Fibroblast of pulmonary artery (primary cell): ENCODE data around the gene KCNJ2.

Source experiments
- DNase-seq: peaks from one replicate; pipeline ENCODE4 v3.0.0-alpha.2; 2010; ENCODE audit warnings: low read depth
- H3K4me3 ChIP-seq: replicated peaks from 2 replicates; pipeline ENCODE4 v1.5.1; 2011; ENCODE audit warnings: low read depth, mild to moderate bottlenecking, control low read depth, low read length, moderate library complexity
- CTCF ChIP-seq: IDR thresholded peaks from 2 replicates; pipeline ENCODE4 v1.5.1; 2011; ENCODE audit warnings: mild to moderate bottlenecking, control low read depth, low read length, inconsistent platforms; ENCODE audit errors: missing control alignments

The KCNJ2 gene

GRCh38 chr17:70137451-70138230 is 31.7 kb upstream of the KCNJ2 start:
- peak overlapping the region; percentile 45 for H3K4me3 ChIP-seq
- peak; percentile 96 for DNase-seq
- no peak for TF ChIP-seq CTCF

DNA sequence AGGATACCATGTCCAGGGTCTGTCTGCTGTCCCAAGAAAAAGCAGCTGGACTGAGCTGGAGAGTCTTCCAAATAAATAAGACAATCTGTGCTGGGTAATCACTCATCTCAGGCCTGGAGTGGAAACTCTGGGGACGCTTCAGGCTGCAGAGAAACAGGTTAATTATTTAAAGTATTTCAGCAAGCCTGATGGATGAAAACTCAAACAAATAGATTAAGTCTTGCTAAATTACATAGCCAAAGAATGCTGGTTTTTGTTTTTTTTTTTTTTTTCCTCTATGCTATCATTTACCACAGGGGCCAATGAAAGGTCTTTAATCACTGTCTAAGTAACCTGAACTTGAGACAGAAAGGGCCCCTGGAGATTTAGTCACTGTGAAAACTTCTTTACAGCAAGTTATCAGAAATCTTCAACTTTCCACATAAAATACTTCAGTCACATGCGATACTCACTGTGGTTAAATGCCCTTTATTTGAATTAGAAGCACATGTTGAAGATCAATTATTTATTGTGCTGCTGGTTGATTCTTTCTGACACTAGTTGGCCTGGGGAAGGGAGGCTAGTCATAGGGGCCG is 31.0 kb upstream of the KCNJ2 start:
- TF ChIP-seq CTCF, result no peak
- H3K4me3 ChIP-seq, result no peak overlapping the region
- DNase-seq, result peak; percentile 14

- TF ChIP-seq CTCF, result no peak
- no peak overlapping the region for H3K4me3 ChIP-seq
- DNase-seq, result no peak
These were observed 29.8 kb upstream of the KCNJ2 start for GRCh38 chr17:70139449-70139993.

- DNase-seq, result peak; percentile 65
- TF ChIP-seq CTCF, result peak; percentile 54
These were observed 25.0 kb upstream of the KCNJ2 start for GRCh38 chr17:70144260-70144846.

GRCh38 chr17:70153210-70153609 is 16.1 kb upstream of the KCNJ2 start:
- no peak for TF ChIP-seq CTCF
- no peak for DNase-seq
- H3K4me3 ChIP-seq, result no peak overlapping the region

More at GRCh38 chr17:70144260-70144846, 25.0 kb upstream of the KCNJ2 start:
- no peak overlapping the region for H3K4me3 ChIP-seq

DNA sequence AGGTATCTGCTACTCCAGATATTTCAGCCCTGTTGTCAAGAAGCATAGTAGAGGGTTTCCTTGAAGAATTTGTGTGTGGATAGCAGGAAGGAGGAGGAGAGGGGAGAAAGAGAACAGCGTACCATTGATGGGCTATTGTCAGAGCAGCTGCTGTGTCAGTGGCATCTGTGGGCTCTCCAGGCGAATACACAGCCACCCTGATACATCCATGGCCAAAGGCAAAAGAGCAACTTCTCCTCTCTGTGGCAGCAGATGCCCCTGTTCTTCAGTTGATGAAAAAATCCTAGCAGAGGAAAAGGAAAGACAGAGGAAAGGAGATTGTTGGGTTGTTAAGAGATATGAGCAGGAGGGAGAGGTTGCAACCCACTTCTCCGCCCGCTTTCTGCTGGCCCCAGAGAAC is 12.2 kb upstream of the KCNJ2 start:
- no peak for DNase-seq
- no peak overlapping the region for H3K4me3 ChIP-seq
- no peak for TF ChIP-seq CTCF
